Hematopoietic multipotent progenitor cell treated with erythropoietin and hydrocortisone succinate and interleukin-3 and kit ligand, for 8 days (in vitro differentiated cells): ENCODE results near the gene UBXN10.

Experiments
- DNase-seq: peaks from one replicate; pipeline ENCODE4 v3.0.0-alpha.2; 2015

UBXN10 gene

GRCh38 chr1:20152599-20152930 lies 33.3 kb upstream of the UBXN10 start:
- DNase-seq, result no peak

- no peak for DNase-seq
These were observed 32.9 kb upstream of the UBXN10 start for GRCh38 chr1:20153000-20153418.

GRCh38 chr1:20154301-20154831 lies 31.5 kb upstream of the UBXN10 start:
- DNase-seq, result no peak

GRCh38 chr1:20158358-20159070 lies 27.4 kb upstream of the UBXN10 start:
- DNase-seq, result no peak

- no peak for DNase-seq
These were observed 25.9 kb upstream of the UBXN10 start for GRCh38 chr1:20160034-20160433.

- DNase-seq, result no peak
These were observed 21.1 kb upstream of the UBXN10 start for GRCh38 chr1:20164694-20165202.

- DNase-seq, result peak; percentile 72
These were observed 20.4 kb upstream of the UBXN10 start for GRCh38 chr1:20165522-20165951.

- DNase-seq, result no peak
These were observed 19.8 kb upstream of the UBXN10 start for GRCh38 chr1:20166051-20166450.

GRCh38 chr1:20167126-20167525 lies 18.8 kb upstream of the UBXN10 start:
- DNase-seq, result no peak

GRCh38 chr1:20168564-20169491 lies 17.1 kb upstream of the UBXN10 start:
- DNase-seq, result no peak

- no peak for DNase-seq
These were observed 16.0 kb upstream of the UBXN10 start for GRCh38 chr1:20169932-20170331.

- no peak for DNase-seq
These were observed 13.8 kb upstream of the UBXN10 start for GRCh38 chr1:20172033-20172590.

GRCh38 chr1:20174937-20175666 lies 10.8 kb upstream of the UBXN10 start:
- no peak for DNase-seq

- DNase-seq, result no peak
These were observed 7.1 kb upstream of the UBXN10 start for GRCh38 chr1:20178634-20179370.

- no peak for DNase-seq
These were observed 6.3 kb upstream of the UBXN10 start for GRCh38 chr1:20179371-20180128.

- DNase-seq, result no peak
These were observed 5.6 kb upstream of the UBXN10 start for GRCh38 chr1:20180129-20180843.

GRCh38 chr1:20180844-20181207 lies 5.1 kb upstream of the UBXN10 start:
- peak; percentile 44 for DNase-seq

- DNase-seq, result no peak
These were observed 3.5 kb upstream of the UBXN10 start for GRCh38 chr1:20182415-20182814.

GRCh38 chr1:20183035-20183434 lies 2.9 kb upstream of the UBXN10 start:
- no peak for DNase-seq

GRCh38 chr1:20183616-20184271 lies 2.2 kb upstream of the UBXN10 start:
- peak; percentile 78 for DNase-seq
